Panc1 (cell line): ENCODE data around the gene TMED9. TPM values are rescaled to one million over a fixed set of nuclear protein-coding genes. Genes with fewer than 3 reads are reported as not detected.
A peak's percentile ranks its signal among the peaks of the same experiment; 100 is the strongest.

Experiments used
- ATAC-seq: fragments of 200-7000 bp; cut with Tn5 transposase; 2 replicates; pipeline ENCODE4 v1.9.1; 2020; ENCODE audit warnings: mild to moderate bottlenecking, moderate library complexity
- BruUV-seq: library from RNA; stranded (reverse); fragments of 400-500 nt; replicated peaks from 2 replicates; lab custom pipeline; 2021; lab: Mats Ljungman, UMichigan
- CTCF ChIA-PET: fragments of 300-600 bp; sonication (Branson Sonifier 250); formaldehyde crosslinking; loops from one replicate; lab custom pipeline; 2022; ENCODE audit warnings: antibody characterized with exemption; lab: Charles Lee
- POLR2A ChIA-PET: fragments of 300-600 bp; sonication (Branson Sonifier 250); formaldehyde crosslinking; loops from one replicate; lab custom pipeline; 2022; ENCODE audit warnings: antibody characterized with exemption; lab: Charles Lee
- DNase-seq: peaks from one replicate; pipeline ENCODE4 v3.0.0-alpha.2; 2010; ENCODE audit warnings: low read depth, low spot score
- H3K27ac ChIP-seq: 2 replicates; pipeline ENCODE4 v1.5.1; 2011; ENCODE audit warnings: mild to moderate bottlenecking, low read length, inconsistent platforms
- H3K27me3 ChIP-seq: fragments of 200-500 bp; sonication (Bioruptor generic); 2 replicates; pipeline ENCODE4 v1.6.0; 2014; ENCODE audit warnings: low read length, inconsistent platforms; ENCODE audit not compliant: control insufficient read depth, insufficient read depth
- H3K36me3 ChIP-seq: fragments of 200-500 bp; sonication (Bioruptor generic); 2 replicates; pipeline ENCODE4 v1.5.1; 2014; ENCODE audit warnings: inconsistent platforms, mild to moderate bottlenecking, low read length, moderate library complexity; ENCODE audit not compliant: control insufficient read depth, insufficient read depth
- H3K4me1 ChIP-seq: 2 replicates; pipeline ENCODE4 v1.5.1; 2011; ENCODE audit warnings: inconsistent platforms, mild to moderate bottlenecking, low read length, moderate library complexity; ENCODE audit not compliant: control insufficient read depth, insufficient read depth
- H3K4me3 ChIP-seq, 2 experiments: 2 replicates each; pipeline ENCODE4 v1.5.1; 2011 to 2012; ENCODE audit warnings: low read depth in 2 of 2, low read length in 2 of 2, mild to moderate bottlenecking in 2 of 2, inconsistent platforms in 1 of 2, moderate library complexity in 1 of 2
- H3K9me3 ChIP-seq: fragments of 200-500 bp; sonication (Bioruptor generic); 2 replicates; pipeline ENCODE4 v1.5.1; 2014; ENCODE audit warnings: low read depth, mild to moderate bottlenecking, inconsistent platforms, low read length, moderate library complexity; ENCODE audit not compliant: control insufficient read depth, insufficient read depth
- CTCF ChIP-seq: fragments of 450-650 bp; IDR thresholded peaks from 2 replicates; pipeline ENCODE4 v1.5.1; 2017; ENCODE audit warnings: mild to moderate bottlenecking
- POLR2AphosphoS5 ChIP-seq: IDR thresholded peaks from 2 replicates; pipeline ENCODE4 v1.6.1; 2012; ENCODE audit warnings: mild to moderate bottlenecking, low read depth, low read length, moderate library complexity
- SIN3A ChIP-seq: IDR thresholded peaks from 2 replicates; pipeline ENCODE4 v1.6.1; 2012; ENCODE audit warnings: low read depth, mild to moderate bottlenecking, low read length, moderate library complexity, borderline replicate concordance; ENCODE audit not compliant: insufficient read depth
- TCF7L2 ChIP-seq: IDR thresholded peaks from 2 replicates; pipeline ENCODE4 v1.6.1; 2011; ENCODE audit warnings: mild to moderate bottlenecking, low read depth, low read length, inconsistent platforms
- in situ Hi-C: cut with HindIII; loops from 2 replicates; pipeline ENCODE4 v1.10.0; 2016; ENCODE audit warnings: low sequenced_read_pairs, low pct_unique_long_range_greater_than_20kb
- intact Hi-C: fragments of 100-400 bp; cut with micrococcal nuclease; formaldehyde crosslinking; loops from one replicate; pipeline ENCODE4 v1.10.0; 2022; ENCODE audit not compliant: unreplicated experiment
- total RNA-seq: library from RNA; stranded (reverse); gene quantifications from one replicate; pipeline ENCODE4 v1.2.1, GENCODE V29; 2021; ENCODE audit not compliant: unreplicated experiment
- TF ChIP-seq, protein P1 (sequence below), 2 experiments: IDR thresholded peaks; 2 replicates each; pipeline ENCODE4 v1.6.1; 2011 to 2012; ENCODE audit warnings: low read depth in 2 of 2, control low read depth in 1 of 2, low read length in 1 of 2, mild to moderate bottlenecking in 1 of 2, moderate library complexity in 1 of 2; ENCODE audit not compliant: insufficient read depth in 1 of 2

TMED9 gene
- total RNA-seq, 1 experiment from 2014 or later, result 293 TPM

DNA sequence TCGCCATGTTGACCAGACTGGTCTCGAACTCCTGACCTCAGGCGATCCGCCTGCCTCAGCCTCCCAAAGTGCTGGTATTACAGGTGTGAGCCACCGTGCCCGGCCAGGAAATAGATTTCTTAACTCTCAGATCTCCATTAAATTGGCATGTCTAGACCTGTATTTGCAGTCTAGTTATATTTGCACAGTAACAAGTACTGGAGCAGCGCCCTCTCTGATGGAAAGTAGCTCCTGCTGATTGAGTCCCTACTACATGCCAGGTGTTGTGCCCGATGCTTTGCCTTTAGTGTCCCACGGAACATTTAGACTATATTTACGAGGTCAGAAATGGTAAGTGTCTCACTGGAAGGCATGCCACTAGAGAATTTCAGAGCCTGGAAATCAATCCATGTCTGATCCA lies 15.8 kb upstream of the TMED9 start:
- in situ Hi-C loops, result no loop called here
- Histone ChIP-seq H3K9me3 (no peaks in the 10 kb centered on the region), H3K4me3 (no peak overlapping the region), H3K36me3 (no peaks in the 10 kb centered on the region), H3K27me3 (no peaks in the 10 kb centered on the region), H3K4me1 (no peaks in the 10 kb centered on the region), H3K27ac (no peak overlapping the region)
- ATAC-seq, result peak; percentile 45; the same call in 1 of the 2 replicates
- intact Hi-C loops, result no loop called here
- TF ChIP-seq, protein P1, sequence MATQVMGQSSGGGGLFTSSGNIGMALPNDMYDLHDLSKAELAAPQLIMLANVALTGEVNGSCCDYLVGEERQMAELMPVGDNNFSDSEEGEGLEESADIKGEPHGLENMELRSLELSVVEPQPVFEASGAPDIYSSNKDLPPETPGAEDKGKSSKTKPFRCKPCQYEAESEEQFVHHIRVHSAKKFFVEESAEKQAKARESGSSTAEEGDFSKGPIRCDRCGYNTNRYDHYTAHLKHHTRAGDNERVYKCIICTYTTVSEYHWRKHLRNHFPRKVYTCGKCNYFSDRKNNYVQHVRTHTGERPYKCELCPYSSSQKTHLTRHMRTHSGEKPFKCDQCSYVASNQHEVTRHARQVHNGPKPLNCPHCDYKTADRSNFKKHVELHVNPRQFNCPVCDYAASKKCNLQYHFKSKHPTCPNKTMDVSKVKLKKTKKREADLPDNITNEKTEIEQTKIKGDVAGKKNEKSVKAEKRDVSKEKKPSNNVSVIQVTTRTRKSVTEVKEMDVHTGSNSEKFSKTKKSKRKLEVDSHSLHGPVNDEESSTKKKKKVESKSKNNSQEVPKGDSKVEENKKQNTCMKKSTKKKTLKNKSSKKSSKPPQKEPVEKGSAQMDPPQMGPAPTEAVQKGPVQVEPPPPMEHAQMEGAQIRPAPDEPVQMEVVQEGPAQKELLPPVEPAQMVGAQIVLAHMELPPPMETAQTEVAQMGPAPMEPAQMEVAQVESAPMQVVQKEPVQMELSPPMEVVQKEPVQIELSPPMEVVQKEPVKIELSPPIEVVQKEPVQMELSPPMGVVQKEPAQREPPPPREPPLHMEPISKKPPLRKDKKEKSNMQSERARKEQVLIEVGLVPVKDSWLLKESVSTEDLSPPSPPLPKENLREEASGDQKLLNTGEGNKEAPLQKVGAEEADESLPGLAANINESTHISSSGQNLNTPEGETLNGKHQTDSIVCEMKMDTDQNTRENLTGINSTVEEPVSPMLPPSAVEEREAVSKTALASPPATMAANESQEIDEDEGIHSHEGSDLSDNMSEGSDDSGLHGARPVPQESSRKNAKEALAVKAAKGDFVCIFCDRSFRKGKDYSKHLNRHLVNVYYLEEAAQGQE (IDR thresholded peaks at IDR 0.05; ENCODE audit: insufficient read depth in 1 of 2, low read depth in 2 of 2, low read length in 1 of 2), result no peak
- TF ChIP-seq CTCF (no peak), SIN3A (no peak), TCF7L2 (no peak), POLR2AphosphoS5 (no peak)
- ChIA-PET POLR2A (no interaction called here), CTCF (interaction anchor here (0.6 kb wide), 1 partner anchor 30 kb away, joined by 3 read pairs; no protein-coding TSS in a partner anchor)
- BruUV-seq, result no TSS peak
- DNase-seq, result no peak

GRCh38 chr5:177578316-177578715 lies 13.7 kb upstream of the TMED9 start:
- in situ Hi-C loops, result no loop called here
- DNase-seq (no peak), ATAC-seq (no peak)
- Histone ChIP-seq H3K27me3 (no peaks in the 10 kb centered on the region), H3K36me3 (no peaks in the 10 kb centered on the region), H3K4me1 (no peaks in the 10 kb centered on the region), H3K4me3 (no peak overlapping the region), H3K9me3 (no peaks in the 10 kb centered on the region), H3K27ac (no peak overlapping the region)
- CTCF ChIA-PET, result no interaction called here
- POLR2A ChIA-PET, result no interaction called here
- intact Hi-C loops, result no loop called here
- TF ChIP-seq SIN3A, result no peak
- no TSS peak for BruUV-seq

- in situ Hi-C loops, result no loop called here
- intact Hi-C loops, result no loop called here
- Histone ChIP-seq H3K4me3 (no peak overlapping the region), H3K36me3 (peaks cover under 1% of the 10 kb centered on the region; the same call in 1 of the 2 replicates), H3K4me1 (no peaks in the 10 kb centered on the region), H3K9me3 (no peaks in the 10 kb centered on the region), H3K27me3 (peaks cover 8% of the 10 kb centered on the region; the same call in 1 of the 2 replicates), H3K27ac (no peak overlapping the region)
- no TSS peak for BruUV-seq
- CTCF ChIA-PET, result no interaction called here
- no peak for DNase-seq
- TF ChIP-seq SIN3A (no peak), POLR2AphosphoS5 (no peak), TCF7L2 (no peak), CTCF (no peak)
- TF ChIP-seq, protein P1 (IDR thresholded peaks at IDR 0.05; ENCODE audit: insufficient read depth in 1 of 2, low read depth in 2 of 2, low read length in 1 of 2), result no peak
- no peak for ATAC-seq
- POLR2A ChIA-PET, result no interaction called here
These were observed 3.5 kb upstream of the TMED9 start for GRCh38 chr5:177588413-177588909.
